Mucosa of gallbladder (tissue), 1 donor: Measurements from ENCODE around the gene GRIPAP1. TPM values are rescaled to one million over a fixed set of nuclear protein-coding genes. Genes with fewer than 3 reads are reported as not detected.

Experiments
- DNase-seq: peaks from one replicate; pipeline ENCODE4 v3.0.0-alpha.2; 2020; ENCODE audit warnings: low spot score
- total RNA-seq: library from RNA; stranded (reverse); gene quantifications from one replicate; pipeline ENCODE4 v1.2.1, GENCODE V29; 2021
- donor health status: DM: no; HTN: no; CAD: no.

GRIPAP1 gene, protein sequence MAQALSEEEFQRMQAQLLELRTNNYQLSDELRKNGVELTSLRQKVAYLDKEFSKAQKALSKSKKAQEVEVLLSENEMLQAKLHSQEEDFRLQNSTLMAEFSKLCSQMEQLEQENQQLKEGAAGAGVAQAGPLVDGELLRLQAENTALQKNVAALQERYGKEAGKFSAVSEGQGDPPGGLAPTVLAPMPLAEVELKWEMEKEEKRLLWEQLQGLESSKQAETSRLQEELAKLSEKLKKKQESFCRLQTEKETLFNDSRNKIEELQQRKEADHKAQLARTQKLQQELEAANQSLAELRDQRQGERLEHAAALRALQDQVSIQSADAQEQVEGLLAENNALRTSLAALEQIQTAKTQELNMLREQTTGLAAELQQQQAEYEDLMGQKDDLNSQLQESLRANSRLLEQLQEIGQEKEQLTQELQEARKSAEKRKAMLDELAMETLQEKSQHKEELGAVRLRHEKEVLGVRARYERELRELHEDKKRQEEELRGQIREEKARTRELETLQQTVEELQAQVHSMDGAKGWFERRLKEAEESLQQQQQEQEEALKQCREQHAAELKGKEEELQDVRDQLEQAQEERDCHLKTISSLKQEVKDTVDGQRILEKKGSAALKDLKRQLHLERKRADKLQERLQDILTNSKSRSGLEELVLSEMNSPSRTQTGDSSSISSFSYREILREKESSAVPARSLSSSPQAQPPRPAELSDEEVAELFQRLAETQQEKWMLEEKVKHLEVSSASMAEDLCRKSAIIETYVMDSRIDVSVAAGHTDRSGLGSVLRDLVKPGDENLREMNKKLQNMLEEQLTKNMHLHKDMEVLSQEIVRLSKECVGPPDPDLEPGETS
- total RNA-seq: 52.7 TPM

DNA sequence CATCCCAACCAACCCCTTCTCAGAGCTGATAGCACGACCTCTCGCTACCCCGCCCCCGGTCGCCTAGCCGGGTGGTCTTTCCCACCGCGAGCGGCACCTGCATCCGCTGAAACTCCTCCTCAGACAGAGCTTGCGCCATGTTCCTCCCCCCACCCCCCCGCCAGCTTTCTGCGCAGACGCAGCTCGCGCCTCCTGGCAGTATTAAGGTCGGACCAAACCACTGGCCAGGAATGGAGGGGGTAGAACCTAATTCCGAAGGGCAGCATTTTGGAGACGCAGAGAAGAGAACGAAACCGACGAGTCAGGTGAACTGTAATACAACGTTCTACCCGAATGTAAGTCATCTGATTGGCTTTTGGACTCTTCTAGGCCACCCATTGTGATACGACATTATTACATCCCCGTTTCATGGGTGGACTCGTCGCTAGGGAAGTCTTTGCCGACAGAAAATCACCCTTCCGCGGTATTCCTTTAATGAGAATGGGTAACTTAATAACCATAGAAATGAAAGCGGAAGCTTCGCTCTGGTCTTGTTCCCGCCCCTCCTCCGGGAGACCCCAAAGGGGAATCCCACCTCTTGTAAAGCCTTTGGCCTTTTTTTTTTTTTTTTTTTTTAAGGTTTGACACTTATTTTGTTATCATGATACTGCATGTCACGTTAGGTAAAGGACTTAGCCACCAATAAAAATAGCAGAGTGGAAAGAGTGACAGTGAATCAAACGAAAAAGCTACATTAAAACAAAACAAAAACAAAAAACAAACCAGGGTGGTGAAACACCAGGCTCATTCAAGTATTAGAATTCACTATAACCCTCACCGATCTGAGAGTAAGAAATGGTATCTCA, at the start of gene GRIPAP1:
Gene GRIPAP1, minus strand, starts transcription at position 174 of the 845 bp plus-strand sequence. Its CDS starts 35 bp downstream, at position 139.
- peak; percentile 74 for DNase-seq

DNA sequence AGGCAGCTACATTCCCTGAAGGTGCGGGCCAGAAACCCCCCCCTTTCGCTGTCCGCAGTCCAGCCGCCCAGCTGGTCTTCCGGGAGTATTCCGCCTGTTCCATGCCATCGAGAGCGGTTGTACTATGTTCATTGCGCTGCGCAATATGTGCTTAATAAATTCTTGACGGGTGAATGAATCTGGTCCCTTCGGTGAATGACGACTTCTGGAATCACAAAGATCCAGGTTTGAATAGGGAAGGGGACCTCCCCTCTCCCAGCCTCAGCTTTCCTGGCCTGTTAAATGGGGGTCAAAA, 41.9 kb upstream of the GRIPAP1 start:
- no peak for DNase-seq

DNA sequence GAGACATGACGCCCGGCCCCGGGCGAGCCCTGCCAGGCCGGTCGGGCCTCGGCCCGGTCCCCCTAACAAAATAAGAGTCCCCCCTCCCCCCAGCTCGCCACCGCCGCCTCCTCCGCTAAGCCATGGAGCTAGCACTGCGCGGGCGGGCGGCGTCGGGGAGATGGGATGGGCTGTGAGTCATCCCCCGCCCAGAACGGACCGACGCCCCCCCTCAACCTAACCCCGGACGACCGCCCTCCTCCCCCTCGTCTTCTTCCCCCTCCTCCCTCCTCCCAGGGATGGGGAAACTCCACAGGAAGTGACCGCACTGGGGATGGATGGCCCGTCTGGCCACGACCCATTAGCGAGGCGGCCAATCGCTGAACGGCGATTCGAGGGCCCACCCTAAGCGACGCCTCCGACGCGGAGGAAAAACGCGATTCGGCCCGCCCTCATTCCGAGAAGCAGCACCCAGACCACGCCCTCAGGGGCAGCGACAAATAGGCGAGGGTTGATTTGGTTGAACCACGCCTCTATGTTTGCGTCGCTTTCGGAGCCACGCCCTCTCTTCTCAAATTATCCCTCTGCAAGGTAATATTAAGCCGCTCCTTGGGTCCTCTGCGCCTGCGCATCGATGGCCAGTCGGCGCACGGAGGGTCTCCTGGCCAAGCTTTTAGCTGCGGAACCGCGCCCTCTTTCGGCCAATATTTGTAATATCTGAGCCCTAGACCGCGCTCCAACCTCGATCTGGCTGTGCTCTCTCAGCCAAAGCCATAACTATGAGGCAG, 41.3 kb upstream of the GRIPAP1 start, which contains the start of gene TFE3:
Gene TFE3, minus strand, starts transcription at position 138 of the 767 bp plus-strand sequence. Its CDS starts 131 bp downstream, at position 7.
- peak; percentile 98 for DNase-seq

DNA sequence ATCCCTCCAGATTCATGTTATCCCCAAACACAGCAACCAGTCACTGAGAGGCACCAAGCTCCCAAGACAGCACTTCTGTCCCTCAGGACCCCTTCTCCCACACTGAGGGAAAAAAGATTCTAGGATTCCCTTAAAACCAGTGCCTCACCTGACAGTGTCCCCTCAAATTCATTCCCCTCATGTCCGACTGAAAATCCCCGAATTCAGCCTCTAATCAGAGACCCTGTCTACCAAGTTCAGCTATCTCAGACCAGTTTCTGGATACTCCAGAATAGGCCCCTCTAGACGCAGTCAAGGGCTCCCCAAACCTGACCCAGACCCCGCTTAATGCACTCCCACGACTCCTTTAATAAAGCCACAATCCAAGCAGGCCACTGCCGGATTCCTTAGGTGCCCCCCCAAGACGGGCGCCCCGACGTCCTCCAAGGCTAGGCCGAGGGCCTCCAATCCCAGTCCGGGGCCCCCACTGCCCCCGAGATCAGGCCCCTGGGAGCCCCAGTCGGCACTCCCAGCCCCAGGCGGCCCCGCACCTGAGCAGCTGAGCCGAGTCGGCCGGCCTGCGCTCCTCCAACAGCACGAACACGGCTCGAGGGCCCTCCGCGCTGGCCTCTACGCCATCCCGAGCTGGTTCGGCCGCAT, 40.6 kb upstream of the GRIPAP1 start:
- no peak for DNase-seq

DNA sequence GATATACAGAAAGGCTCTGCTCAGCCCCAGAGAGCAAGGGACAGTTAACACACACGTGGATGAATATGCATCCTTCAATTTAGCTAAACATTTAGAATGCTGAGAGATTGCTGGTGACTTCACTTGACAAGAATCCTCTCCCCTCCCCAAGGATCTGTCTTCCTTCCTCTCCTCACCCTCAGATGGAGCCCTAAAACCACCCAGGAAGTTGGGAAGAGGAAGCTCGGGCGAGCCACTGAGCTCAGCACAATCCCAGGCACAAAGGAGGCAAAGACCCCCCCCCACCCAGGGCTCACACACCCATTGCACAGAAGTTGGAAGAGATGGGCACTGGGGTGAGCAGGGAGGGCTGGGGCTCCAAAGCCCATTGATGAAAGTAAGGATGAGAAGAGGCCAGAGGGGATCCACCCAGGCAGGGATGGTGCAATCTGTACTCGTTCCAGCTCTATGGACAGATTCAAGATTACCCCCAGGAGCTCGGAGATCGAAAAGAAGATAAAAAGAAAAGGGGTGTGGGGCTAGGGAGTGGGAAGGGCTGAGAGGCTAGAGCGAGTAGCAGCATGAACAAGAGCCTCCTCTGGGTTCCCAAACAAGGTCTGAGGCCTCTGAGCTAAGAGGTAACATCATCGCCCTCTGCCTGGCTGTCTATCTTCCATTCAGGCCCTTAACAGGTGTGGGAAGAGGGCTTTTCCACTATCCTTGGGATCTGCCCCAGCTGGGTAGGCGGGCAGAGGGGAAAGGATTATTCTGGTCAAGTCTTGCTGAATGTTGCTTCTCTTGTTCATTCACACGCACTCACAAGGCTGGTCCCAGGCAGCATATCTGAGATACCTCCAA, 39.9 kb upstream of the GRIPAP1 start:
- no peak for DNase-seq

DNA sequence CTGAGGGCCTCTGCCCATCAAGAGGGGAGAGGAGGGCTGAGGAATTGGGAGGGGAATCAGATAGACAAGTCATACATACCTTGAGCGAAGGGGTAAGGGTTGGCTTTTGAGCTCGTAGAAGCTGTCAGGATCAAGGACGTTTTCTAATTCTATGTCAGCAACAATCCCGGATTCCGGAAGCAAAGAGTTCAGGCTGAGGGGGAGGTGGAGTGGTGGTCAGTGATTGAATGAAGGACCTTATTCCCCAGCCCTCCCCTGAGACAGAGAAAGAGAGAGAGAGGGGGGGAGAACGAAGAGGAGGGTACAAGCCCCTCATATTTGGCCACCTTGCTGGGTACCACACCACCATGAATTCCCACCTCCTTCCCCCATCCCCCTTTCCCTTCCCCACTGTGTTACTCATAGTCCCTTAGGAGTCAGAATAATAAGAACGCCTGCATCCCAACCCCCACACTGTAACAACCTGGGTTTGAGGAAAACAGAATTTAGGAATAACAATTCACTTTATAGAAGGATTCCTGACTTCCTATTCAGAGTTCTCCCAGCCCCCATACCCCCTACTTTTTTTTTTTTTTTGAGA, 38.4 kb upstream of the GRIPAP1 start:
- DNase-seq: no peak

DNA sequence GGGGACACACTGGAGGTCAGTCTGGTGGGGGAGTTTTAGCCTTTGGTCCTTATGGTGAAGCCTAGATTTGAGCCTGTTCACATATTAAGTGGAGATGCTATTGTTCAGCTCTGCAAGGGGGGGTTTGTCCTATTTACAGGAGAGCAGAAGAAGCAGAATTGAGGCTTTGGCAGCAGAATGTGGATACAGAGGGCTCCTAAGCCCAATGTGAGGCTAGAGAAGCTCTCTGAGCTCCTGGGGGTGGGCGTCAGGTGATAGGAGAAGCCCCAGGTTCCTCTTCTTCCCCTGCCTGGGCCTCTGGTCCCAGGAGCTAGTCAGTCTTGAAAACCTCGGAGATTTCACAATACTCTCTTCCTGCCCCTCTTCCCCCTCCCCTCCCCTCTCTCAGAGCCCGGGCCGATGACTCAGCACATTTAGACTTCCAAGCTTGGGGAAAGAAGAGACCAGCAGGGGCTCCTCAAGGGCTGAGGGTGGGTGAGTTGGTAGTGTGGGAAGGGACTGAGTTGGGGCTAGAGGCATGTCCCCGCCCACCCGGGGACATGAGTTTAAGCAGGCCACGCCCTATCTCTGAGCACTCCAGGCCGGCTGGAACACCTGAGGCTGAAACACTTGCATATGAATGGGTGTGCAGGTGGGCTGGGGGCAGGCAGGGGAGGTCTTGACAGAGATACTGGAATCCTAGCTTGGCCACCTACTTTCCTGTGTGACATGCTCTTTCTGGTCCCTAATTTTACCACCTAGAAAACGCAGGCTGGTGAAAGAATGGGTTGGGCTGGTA, 37.7 kb upstream of the GRIPAP1 start:
- DNase-seq: peak; percentile 65

DNA sequence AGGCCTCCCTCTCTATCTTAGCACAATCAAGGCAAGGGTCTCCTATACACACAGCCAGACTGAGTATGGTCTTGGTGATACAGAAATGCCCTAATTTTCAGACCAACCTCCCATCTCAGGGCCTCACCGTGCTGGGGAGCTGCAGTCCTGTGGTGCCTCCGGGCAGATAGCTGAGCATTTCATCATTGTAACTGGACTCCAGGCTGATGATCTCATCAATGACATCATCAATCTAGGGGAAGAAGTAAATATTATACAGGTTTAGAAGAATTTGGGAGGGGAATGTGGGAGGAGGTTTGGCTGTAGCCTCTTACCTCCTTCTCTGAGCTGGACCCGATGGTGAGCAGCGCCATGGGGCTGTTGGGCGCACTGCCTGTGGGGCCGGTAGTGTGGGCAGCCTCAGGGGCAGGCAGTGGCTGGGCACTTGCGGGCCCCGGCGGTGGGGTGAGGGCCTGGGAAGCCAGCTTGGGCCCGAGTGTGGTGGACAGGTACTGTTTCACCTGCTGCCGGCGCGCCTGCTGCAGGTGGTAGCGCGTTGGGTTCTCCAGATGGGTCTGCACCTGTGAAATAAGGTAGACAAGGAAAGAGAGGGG, 35.9 kb upstream of the GRIPAP1 start:
- DNase-seq: no peak

DNA sequence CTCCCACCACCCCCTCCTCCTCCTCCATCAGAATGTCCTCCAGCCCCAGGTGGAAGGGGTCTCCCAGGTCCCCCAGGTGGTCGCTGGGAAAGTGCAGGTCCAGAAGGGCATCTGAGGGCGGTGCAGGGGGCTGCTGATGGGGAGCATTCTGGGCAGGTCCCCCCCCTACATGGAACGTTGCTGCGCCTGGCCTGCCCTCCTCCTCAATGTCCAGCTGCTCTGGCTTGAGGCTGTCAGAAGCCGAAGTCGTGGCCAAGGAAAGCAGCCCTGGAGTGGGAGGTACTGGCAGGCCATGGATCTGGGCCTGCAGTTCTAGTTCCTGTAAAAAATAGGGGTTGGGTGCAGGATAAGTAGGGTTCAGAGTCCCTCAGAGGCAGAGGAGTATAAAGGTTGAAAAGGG, 28.2 kb upstream of the GRIPAP1 start:
- no peak for DNase-seq

DNA sequence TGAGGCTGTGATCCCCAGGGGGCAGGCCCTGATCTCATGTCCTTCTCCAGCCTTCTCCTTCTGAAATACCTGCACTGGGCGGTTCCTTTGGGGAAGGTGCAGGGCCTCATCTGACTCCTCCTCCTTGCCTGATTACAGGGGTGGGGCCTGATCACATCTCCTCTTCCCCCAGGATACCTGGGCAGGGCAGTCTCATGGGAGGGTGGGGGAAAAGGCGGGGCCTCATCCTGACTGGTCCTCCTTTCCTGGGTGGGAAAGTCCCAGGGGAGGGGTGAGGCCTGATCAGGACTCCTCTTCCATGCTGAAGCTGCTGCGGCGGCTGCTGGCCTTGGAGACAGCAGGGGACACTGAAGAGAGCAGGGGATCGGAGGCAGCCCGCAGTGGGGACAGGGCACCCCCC, 27.8 kb upstream of the GRIPAP1 start:
- peak; percentile 42 for DNase-seq

DNA sequence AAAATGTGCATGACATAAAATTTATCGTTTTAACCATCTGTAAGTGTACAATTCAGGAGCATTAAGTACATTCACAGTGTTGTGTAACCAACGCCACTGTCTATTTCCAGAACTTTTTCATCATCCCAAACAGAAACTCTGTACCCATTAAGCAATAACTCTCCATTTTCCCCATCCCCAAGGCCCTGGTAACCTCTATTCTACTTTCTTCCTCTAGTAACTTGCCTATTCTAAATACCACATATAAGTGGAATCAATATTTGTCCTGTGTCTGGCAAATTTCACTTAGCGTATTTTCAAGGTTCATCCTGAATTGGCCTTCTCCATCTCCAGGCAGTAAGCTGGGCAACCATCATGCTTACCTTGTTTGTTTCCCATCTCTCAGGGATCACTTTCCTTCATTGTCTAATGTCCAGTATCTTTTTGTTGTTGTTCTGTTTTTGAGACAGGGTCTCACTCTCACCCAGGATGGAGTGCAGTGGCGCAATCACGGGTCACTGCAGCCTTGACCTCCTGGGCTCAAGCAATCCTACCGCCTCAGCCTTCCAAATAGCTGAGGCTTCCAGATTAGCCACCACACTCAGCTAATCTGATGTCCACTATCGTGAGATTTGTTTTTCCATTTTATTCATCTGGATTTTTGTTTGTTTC, 17.7 kb upstream of the GRIPAP1 start:
- no peak for DNase-seq

DNA sequence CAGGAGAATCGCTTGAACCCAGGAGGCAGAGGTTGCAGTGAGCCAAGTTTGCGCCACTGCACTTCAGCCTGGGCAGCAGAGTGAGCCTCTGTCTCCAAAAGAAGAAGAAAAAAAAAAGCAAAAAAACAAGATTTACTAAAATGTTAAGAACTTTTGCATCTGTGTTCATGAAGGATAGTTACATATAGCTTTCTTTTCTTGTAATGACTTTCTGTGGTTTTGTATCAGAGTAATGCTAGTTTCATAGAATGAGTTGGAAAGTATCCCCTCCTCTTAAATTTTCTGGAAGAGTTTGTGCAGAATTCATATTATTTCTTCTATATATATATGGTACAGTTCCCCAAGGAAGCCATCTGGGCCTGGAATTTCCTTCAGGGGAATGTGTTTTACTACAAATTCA, 17.0 kb upstream of the GRIPAP1 start:
- DNase-seq: no peak

DNA sequence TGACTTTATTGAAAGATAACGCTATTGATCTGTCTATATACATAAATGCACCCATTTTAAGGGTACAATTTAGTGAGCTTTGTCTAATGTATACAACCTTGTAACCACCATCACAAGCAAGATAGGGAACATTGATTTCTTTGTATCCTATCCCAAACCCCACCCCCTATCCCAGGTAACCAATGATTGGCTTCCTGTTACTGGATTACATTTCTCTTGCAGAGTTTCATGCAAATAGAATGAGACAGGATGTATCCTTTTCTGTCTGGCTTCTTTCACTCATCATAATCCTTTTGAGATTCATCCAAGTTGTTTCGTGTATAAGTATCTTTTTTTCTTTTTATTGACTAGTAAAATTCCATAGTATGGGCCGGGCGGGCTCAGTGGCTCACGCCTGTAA, 1.6 kb upstream of the GRIPAP1 start:
- DNase-seq: no peak

DNA sequence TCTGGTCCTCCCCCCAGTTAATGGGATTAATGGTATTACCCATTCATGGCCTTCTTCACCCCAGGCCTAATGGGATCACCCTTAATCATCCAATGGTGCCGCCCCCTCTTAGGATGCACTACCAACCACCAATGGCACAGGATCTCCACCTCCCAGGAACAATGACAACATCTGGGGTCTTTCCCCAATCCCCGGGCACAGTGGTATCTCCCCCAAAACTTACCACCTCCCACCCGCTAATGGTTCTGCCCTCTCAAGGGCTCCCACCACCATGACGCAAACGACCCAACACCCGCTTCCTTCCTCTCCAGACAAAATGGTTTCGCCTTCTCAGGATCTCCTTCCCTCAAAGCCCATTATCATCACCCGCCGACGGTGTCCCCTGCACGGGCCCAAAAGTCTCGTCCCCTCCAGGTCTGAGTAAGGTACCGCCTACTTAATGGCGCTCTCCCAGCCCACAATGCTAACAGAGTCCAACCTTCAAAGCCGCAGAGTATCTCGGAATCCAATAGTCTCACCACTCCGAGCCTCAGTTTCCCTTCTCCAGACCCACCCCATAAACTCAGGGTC, 458 bp downstream of the GRIPAP1 start:
- DNase-seq: no peak

DNA sequence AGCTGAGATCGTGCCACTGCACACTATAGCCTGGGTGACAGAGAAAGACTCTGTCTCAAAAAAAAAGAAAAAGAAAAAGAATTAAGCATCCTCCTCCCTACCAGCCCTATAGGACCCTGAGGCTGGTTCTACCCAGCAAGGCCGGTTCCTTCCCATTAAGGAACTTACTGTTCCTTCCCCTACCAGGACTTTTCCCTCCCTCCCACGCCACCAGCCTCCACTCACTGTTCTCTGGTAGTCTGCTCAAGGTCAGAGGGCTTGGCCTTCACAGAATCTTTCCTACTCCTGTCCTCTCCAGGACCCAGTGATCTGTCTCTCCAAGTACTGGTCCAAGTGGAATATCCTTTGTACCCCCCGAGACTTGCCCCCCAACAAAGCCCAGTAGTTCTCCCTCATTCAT, 1.4 kb downstream of the GRIPAP1 start:
- DNase-seq: no peak

DNA sequence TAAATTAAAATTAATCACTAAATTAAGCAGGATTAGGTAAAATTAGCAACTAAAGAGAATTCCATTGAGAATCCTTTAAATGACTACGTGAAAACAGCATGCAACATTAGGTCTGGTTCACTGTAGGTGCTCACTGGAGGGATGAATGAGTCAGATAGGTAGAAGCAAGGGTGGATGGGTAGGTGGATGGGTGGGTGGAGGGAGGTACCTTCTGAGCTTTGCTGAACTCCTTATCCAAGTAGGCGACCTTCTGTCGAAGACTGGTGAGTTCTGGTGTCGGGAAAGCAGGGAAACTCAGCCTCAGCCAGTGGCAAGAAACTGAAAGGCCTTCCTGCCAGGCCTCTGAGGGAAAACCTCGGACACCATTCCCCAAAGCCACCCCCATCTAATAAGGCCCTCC, 3.0 kb downstream of the GRIPAP1 start:
- no peak for DNase-seq

DNA sequence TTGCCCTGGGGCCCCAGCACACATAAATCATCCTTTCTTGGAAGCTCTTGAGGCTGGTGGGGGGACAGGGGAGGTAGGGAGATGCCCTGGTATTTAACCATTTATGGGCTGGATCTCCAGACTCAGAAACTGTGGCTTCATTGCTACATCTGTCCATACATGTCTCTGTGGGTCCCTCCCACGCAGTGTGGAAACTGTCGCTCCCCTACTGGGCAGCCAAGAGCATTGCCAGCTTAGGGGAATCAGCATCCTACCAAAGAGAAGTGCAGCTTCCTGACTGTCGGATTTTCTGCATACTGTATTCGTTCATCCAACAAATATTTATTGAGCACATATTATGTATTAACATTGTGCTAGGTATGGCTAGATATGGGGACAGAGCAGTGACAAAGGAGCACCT, 3.7 kb downstream of the GRIPAP1 start:
- DNase-seq: no peak
